ENCODE results near the gene PRSS27.

GRCh38 chr16:2762711-2763110 lies 42.7 kb upstream of the PRSS27 start:
- TF ChIP-seq EZH2 (IDR thresholded peaks at IDR 0.05; ENCODE audit: low read depth, low read length, severe bottlenecking) (no peak), TAF1 (IDR thresholded peaks at IDR 0.05; ENCODE audit: low read depth, low read length) (no peak), CTCF (IDR thresholded peaks at IDR 0.05; ENCODE audit: control extremely low read depth in 1 of 3, insufficient read depth in 1 of 3, low read depth in 1 of 3, low read length in 3 of 3) (no peak), EP300 (IDR thresholded peaks at IDR 0.05; ENCODE audit: borderline replicate concordance in 1 of 2, low read depth in 2 of 2, low read length in 2 of 2) (no peak), ZNF274 (IDR thresholded peaks at IDR 0.05; ENCODE audit: borderline replicate concordance, extremely low read depth, low read length) (no peak), JUND (IDR thresholded peaks at IDR 0.05; ENCODE audit: low read length) (no peak), SUZ12 (IDR thresholded peaks at IDR 0.05; ENCODE audit: low read length) (no peak), HDAC6 (IDR thresholded peaks at IDR 0.05; ENCODE audit: low read depth, low read length) (no peak), POLR2AphosphoS5 (IDR thresholded peaks at IDR 0.05; ENCODE audit: low read depth, low read length) (no peak), NANOG (IDR thresholded peaks at IDR 0.05; ENCODE audit: insufficient read depth, low read depth, low read length, poor library complexity, severe bottlenecking) (no peak), YY1 (IDR thresholded peaks at IDR 0.05; ENCODE audit: low read depth, low read length) (no peak), ATF3 (IDR thresholded peaks at IDR 0.05; ENCODE audit: insufficient read depth, low read depth, low read length) (no peak), SRF (IDR thresholded peaks at IDR 0.05; ENCODE audit: low read depth, low read length) (no peak)
